ENCODE measurements around the gene TIAM1. TPM values are rescaled to one million over a fixed set of nuclear protein-coding genes. Genes with fewer than 3 reads are reported as not detected.

The TIAM1 gene
- total RNA-seq, 1 donor from 2014 or later, result 42.3 TPM

GRCh38 chr21:31290765-31291164 is 53.3 kb downstream of the TIAM1 start:
- intact Hi-C loops (cut with micrococcal nuclease), result no loop called here

GRCh38 chr21:31289702-31290101 is 54.4 kb downstream of the TIAM1 start:
- intact Hi-C loops (cut with micrococcal nuclease), result no loop called here

- intact Hi-C loops (cut with micrococcal nuclease), result no loop called here
These were observed 55.9 kb downstream of the TIAM1 start for GRCh38 chr21:31288191-31288590.

- intact Hi-C loops (cut with micrococcal nuclease), result no loop called here
These were observed 56.9 kb downstream of the TIAM1 start for GRCh38 chr21:31287201-31287600.

- intact Hi-C loops (cut with micrococcal nuclease), result no loop called here
These were observed 57.4 kb downstream of the TIAM1 start for GRCh38 chr21:31286621-31287020.

- intact Hi-C loops (cut with micrococcal nuclease), result no loop called here
These were observed 59.2 kb downstream of the TIAM1 start for GRCh38 chr21:31284797-31285397.

GRCh38 chr21:31283025-31283424 is 61.0 kb downstream of the TIAM1 start:
- intact Hi-C loops (cut with micrococcal nuclease), result no loop called here

- intact Hi-C loops (cut with micrococcal nuclease), result no loop called here
These were observed 61.9 kb downstream of the TIAM1 start for GRCh38 chr21:31282095-31282709.

GRCh38 chr21:31281561-31281960 is 62.5 kb downstream of the TIAM1 start:
- intact Hi-C loops (cut with micrococcal nuclease), result no loop called here

- intact Hi-C loops (cut with micrococcal nuclease), result no loop called here
These were observed 64.1 kb downstream of the TIAM1 start for GRCh38 chr21:31279986-31280385.

GRCh38 chr21:31279214-31279613 is 64.8 kb downstream of the TIAM1 start:
- intact Hi-C loops (cut with micrococcal nuclease), result no loop called here

GRCh38 chr21:31278511-31279130 is 65.4 kb downstream of the TIAM1 start:
- intact Hi-C loops (cut with micrococcal nuclease), result no loop called here

- intact Hi-C loops (cut with micrococcal nuclease), result no loop called here
These were observed 67.4 kb downstream of the TIAM1 start for GRCh38 chr21:31276663-31277062.

GRCh38 chr21:31275901-31276300 is 68.2 kb downstream of the TIAM1 start:
- intact Hi-C loops (cut with micrococcal nuclease), result no loop called here

GRCh38 chr21:31273278-31273677 is 70.8 kb downstream of the TIAM1 start:
- intact Hi-C loops (cut with micrococcal nuclease), result no loop called here

GRCh38 chr21:31268090-31268489 is 76.0 kb downstream of the TIAM1 start:
- intact Hi-C loops (cut with micrococcal nuclease), result no loop called here

- intact Hi-C loops (cut with micrococcal nuclease), result no loop called here
These were observed 76.4 kb downstream of the TIAM1 start for GRCh38 chr21:31267644-31268043.

GRCh38 chr21:31266241-31266640 is 77.8 kb downstream of the TIAM1 start:
- intact Hi-C loops (cut with micrococcal nuclease), result no loop called here

- intact Hi-C loops (cut with micrococcal nuclease), result no loop called here
These were observed 78.6 kb downstream of the TIAM1 start for GRCh38 chr21:31265366-31266013.

- intact Hi-C loops (cut with micrococcal nuclease), result no loop called here
These were observed 79.5 kb downstream of the TIAM1 start for GRCh38 chr21:31264574-31264973.

- intact Hi-C loops (cut with micrococcal nuclease), result no loop called here
These were observed 81.3 kb downstream of the TIAM1 start for GRCh38 chr21:31262728-31263127.

GRCh38 chr21:31261759-31262158 is 82.3 kb downstream of the TIAM1 start:
- intact Hi-C loops (cut with micrococcal nuclease), result no loop called here
